ENCODE measurements around the gene LRRC73.
"Not testable (repeated sequence)": the region's sequence is repeated elsewhere in the genome, so short reads cannot be mapped to it uniquely, and the experiment has no call there.

LRRC73 gene

DNA sequence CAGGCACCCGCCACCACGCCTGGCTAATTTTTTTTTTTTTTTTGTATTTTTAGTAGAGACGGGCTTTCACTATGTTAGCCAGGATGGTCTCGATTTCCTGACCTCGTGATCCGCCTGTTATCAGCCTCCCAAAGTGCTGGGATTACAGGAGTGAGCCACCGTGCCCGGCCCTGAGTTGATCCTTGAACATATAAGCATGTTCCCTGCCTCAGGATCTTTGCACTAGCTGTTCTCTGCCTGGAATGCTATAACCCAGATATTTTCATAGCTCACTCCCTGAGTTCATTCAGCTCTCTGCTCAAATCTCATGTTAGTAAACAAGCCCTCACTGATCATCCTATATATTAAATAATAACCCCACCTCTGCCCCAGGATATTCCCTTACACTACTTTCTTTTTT is 45.8 kb downstream of the LRRC73 start:
- no peak for DNase-seq (ENCODE audit: low read depth)

GRCh38 chr6:43461936-43462335 is 48.2 kb downstream of the LRRC73 start:
- DNase-seq (ENCODE audit: low read depth) = no peak

GRCh38 chr6:43460032-43460431 is 50.1 kb downstream of the LRRC73 start:
- DNase-seq (ENCODE audit: low read depth) = no peak

DNA sequence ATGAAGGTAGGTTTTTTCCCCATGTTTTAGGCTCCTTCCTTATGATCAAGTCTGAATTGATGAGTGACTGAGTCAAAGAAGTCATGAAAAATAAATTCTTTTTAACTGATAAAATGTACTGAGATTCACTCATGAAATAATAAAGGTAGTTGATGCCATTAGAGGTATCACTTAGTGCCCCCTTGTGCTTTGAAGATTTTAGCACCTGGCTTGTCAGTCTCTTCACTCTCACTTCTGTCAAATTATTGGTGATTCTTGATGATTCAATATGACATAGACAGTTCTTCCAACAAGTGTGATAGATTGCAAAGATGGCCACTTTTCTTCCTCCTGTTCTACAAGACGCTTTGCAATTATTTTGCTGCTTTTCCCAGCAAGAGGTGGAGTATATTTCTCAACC is 50.6 kb downstream of the LRRC73 start:
- no peak for DNase-seq (ENCODE audit: low read depth)

DNA sequence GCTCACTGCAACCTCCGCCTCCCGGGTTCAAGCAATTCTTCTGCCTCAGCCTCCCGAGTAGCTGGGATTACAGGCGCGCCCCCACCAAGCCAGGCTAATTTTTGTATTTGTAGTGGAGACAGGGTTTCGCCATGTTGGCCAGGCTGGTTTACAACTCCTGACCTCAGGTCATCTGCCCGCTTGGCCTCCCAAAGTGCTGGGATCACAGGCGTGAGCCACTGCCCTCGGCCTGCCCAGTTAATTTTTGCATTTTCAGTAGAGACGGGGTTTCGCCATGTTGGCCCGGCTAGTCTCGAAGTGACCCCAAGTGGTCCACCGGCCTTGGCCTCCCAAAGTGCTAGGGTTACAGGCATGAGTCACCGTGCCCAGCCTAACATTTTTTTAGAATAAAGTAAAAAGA is 52.0 kb downstream of the LRRC73 start:
- DNase-seq (ENCODE audit: low read depth) = not testable (repeated sequence)

GRCh38 chr6:43457643-43458042 is 52.5 kb downstream of the LRRC73 start:
- DNase-seq (ENCODE audit: low read depth) = no peak

Measured in fibroblast of gingiva (primary cell).